Activated naive CD8-positive, alpha-beta T cell treated with anti-CD3 and anti-CD28 coated beads, Interleukin-2, amount 50 U/mL, for 24 hours (primary cell): ENCODE measurements around the gene GNG8.

Source experiments
- ATAC-seq: fragments of 150-1000 bp; cut with Tn5 transposase; one replicate; pipeline ENCODE4 v1.10.0; 2021
- DNase-seq: peaks from one replicate; pipeline ENCODE4 v3.0.0; 2021
- H3K27ac Mint-ChIP-seq: one replicate; pipeline ENCODE4 v1.8.0; 2021; ENCODE audit warnings: mild to moderate bottlenecking, mixed read lengths
- H3K27me3 Mint-ChIP-seq: one replicate; pipeline ENCODE4 v1.8.0; 2021; ENCODE audit warnings: mixed read lengths
- H3K36me3 Mint-ChIP-seq: one replicate; pipeline ENCODE4 v1.8.0; 2021; ENCODE audit warnings: low read depth, mixed read lengths
- H3K4me1 Mint-ChIP-seq: one replicate; pipeline ENCODE4 v1.8.0; 2021; ENCODE audit warnings: mixed read lengths
- H3K4me3 Mint-ChIP-seq: one replicate; pipeline ENCODE4 v1.8.0; 2021; ENCODE audit warnings: mild to moderate bottlenecking, moderate library complexity, mixed read lengths
- H3K9me3 Mint-ChIP-seq: one replicate; pipeline ENCODE4 v1.8.0; 2021; ENCODE audit warnings: mixed read lengths

GNG8 gene

GRCh38 chr19:46605356-46605821 is 30.6 kb downstream of the GNG8 start:
- DNase-seq (no peak), ATAC-seq (no peak)
- H3K9me3 Mint-ChIP-seq: no peaks in the 10 kb centered on the region
- peaks cover 60% of the 10 kb centered on the region for H3K36me3 Mint-ChIP-seq
- no peaks in the 10 kb centered on the region for H3K27me3 Mint-ChIP-seq
- peak overlapping the region; percentile 11 for H3K4me3 Mint-ChIP-seq
- H3K4me1 Mint-ChIP-seq: peaks cover 52% of the 10 kb centered on the region
- peak overlapping the region; percentile 60 for H3K27ac Mint-ChIP-seq

GRCh38 chr19:46604781-46605355 is 31.1 kb downstream of the GNG8 start:
- Mint-ChIP-seq H3K9me3 (no peaks in the 10 kb centered on the region), H3K27ac (no peak overlapping the region), H3K4me1 (peaks cover 52% of the 10 kb centered on the region), H3K27me3 (no peaks in the 10 kb centered on the region), H3K36me3 (peaks cover 56% of the 10 kb centered on the region), H3K4me3 (no peak overlapping the region)
- ATAC-seq (no peak), DNase-seq (no peak)

DNA sequence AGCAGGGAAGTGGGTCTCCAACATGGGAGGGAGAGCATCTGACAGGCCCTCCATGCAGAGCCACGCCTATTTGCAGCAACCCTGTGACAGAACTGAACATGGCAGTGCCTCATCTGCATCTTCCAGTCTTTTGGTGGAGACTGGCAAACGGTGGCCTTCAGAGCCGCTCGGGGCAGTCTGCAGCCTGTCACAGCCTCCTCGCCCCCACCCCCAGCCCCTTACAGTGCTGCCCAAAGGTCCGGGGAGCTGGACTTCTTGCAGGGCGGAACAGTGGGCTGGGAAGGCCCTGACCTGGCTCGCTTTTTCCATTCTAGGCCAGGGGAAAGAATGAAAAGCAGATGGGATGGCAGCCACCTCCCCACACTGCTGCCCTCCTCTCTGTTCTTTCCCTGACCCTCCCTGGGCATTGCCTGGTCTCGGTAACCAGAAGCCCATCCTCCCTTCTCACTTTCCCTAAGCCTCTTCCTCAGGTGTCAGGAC is 32.2 kb downstream of the GNG8 start:
- Mint-ChIP-seq H3K27ac (peak overlapping the region; percentile 100), H3K9me3 (peaks cover 3% of the 10 kb centered on the region), H3K4me3 (peak overlapping the region; percentile 97), H3K36me3 (peaks cover 45% of the 10 kb centered on the region), H3K27me3 (no peaks in the 10 kb centered on the region), H3K4me1 (peaks cover 43% of the 10 kb centered on the region)
- ATAC-seq (no peak), DNase-seq (no peak)

DNA sequence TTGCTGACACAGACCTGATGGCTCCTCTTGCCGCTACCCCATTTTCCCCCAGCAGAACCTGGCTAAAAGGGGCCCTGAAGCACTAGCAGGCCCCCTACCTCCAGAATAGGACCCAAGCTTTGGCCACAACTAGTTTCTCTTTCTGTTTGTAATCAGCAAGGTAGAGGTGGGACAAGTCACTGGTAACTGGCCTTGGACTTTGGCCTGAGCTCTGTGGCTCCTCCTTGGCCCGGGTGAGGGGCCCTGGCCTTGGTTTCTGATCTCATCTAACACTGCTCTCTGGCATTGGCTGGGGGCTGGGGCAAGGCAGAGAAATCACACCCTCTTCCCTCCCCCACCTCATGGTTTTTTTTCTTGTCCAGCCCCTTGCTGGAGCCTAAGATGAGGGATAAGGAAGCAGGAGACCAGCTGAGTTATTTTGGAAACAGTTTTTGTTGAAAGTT is 32.8 kb downstream of the GNG8 start:
- H3K4me1 Mint-ChIP-seq: peaks cover 40% of the 10 kb centered on the region
- H3K27me3 Mint-ChIP-seq: no peaks in the 10 kb centered on the region
- no peak for DNase-seq
- ATAC-seq: no peak
- H3K9me3 Mint-ChIP-seq: peaks cover 9% of the 10 kb centered on the region
- peak overlapping the region; percentile 100 for H3K27ac Mint-ChIP-seq
- peak overlapping the region; percentile 97 for H3K4me3 Mint-ChIP-seq
- peaks cover 42% of the 10 kb centered on the region for H3K36me3 Mint-ChIP-seq

DNA sequence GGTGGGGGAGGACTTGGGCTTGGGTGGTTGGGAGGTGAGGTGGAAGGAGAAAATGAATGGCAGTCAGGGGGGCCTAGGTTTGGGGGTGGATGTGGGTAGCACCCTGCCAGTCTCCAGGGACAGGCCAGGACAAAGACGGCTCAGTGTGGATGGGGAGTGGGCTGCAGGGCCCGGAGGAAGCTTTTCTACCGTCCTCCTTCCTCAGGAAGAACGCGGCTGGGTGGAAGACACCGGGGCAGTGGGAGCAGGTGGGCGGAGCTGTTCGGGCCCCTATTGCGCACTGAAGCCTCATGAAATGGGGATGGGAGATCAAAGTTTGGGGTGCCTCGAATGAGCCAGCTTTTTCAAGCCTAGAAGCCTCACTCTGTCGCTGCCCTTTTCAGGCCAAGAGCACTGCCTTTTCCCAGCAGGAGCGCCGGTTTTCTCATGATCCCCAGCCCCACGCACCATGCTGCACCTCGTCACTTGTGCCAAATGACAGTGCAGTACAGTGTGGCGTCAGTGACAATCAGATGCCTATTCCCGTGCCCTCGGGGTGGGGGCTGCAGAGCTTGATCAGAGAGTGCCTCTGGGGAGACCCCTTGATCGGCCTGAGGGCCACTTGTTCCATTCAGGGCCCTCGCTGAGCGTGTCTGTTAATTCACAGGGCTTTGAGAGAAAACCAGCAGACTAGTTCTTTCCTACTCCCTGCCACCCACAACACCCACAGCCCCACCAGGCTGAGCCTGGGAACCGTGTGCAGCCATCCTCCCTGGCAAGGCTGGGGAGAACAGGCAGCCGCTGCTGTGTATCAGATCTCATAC is 33.4 kb downstream of the GNG8 start:
- ATAC-seq (peak; percentile 76), DNase-seq (peak; percentile 74)
- H3K36me3 Mint-ChIP-seq: peaks cover 36% of the 10 kb centered on the region

GRCh38 chr19:46601318-46602224 is 34.4 kb downstream of the GNG8 start, which contains the start of gene CALM3:
Gene CALM3 (plus strand): TSS chr19:46601330. CDS start chr19:46601435, 105 bp downstream.
- Mint-ChIP-seq H3K36me3 (peaks cover 30% of the 10 kb centered on the region), H3K27me3 (no peaks in the 10 kb centered on the region), H3K4me3 (peak within 1 kb of the TSS; percentile 97), H3K9me3 (peaks cover 13% of the 10 kb centered on the region), H3K4me1 (peaks cover 38% of the 10 kb centered on the region), H3K27ac (peak within 1 kb of the TSS; percentile 100)
- ATAC-seq: no peak
- no peak for DNase-seq

More for the DNA sequence above, 33.4 kb downstream of the GNG8 start:
- Mint-ChIP-seq H3K9me3 (peaks cover 13% of the 10 kb centered on the region), H3K4me3 (peak overlapping the region; percentile 97), H3K27me3 (no peaks in the 10 kb centered on the region), H3K4me1 (peaks cover 37% of the 10 kb centered on the region), H3K27ac (peak overlapping the region; percentile 100)

- H3K36me3 Mint-ChIP-seq: peaks cover 22% of the 10 kb centered on the region
- peaks cover 13% of the 10 kb centered on the region for H3K9me3 Mint-ChIP-seq
- ATAC-seq: peak; percentile 76
- no peaks in the 10 kb centered on the region for H3K27me3 Mint-ChIP-seq
- peak overlapping the region; percentile 97 for H3K4me3 Mint-ChIP-seq
- peak; percentile 99 for DNase-seq
- H3K27ac Mint-ChIP-seq: peak overlapping the region; percentile 100
- peaks cover 31% of the 10 kb centered on the region for H3K4me1 Mint-ChIP-seq
These were observed 35.4 kb downstream of the GNG8 start for GRCh38 chr19:46600384-46601317.

GRCh38 chr19:46599716-46600373 is 36.2 kb downstream of the GNG8 start:
- H3K36me3 Mint-ChIP-seq: peaks cover 16% of the 10 kb centered on the region
- H3K27ac Mint-ChIP-seq: peak overlapping the region; percentile 100
- H3K4me3 Mint-ChIP-seq: peak overlapping the region; percentile 97
- DNase-seq (no peak), ATAC-seq (no peak)
- H3K9me3 Mint-ChIP-seq: peaks cover 13% of the 10 kb centered on the region
- H3K27me3 Mint-ChIP-seq: no peaks in the 10 kb centered on the region
- peaks cover 31% of the 10 kb centered on the region for H3K4me1 Mint-ChIP-seq

GRCh38 chr19:46598372-46598917 is 37.6 kb downstream of the GNG8 start:
- Mint-ChIP-seq H3K4me3 (no peak overlapping the region), H3K9me3 (peaks cover 13% of the 10 kb centered on the region), H3K4me1 (peaks cover 21% of the 10 kb centered on the region), H3K27ac (no peak overlapping the region), H3K27me3 (no peaks in the 10 kb centered on the region), H3K36me3 (peaks cover 13% of the 10 kb centered on the region)
- DNase-seq (no peak), ATAC-seq (no peak)

GRCh38 chr19:46596008-46596407 is 40.0 kb downstream of the GNG8 start:
- DNase-seq (no peak), ATAC-seq (no peak)
- H3K27ac Mint-ChIP-seq: no peak overlapping the region
- peaks cover 11% of the 10 kb centered on the region for H3K4me1 Mint-ChIP-seq
- H3K27me3 Mint-ChIP-seq: no peaks in the 10 kb centered on the region
- no peak overlapping the region for H3K4me3 Mint-ChIP-seq
- peaks cover 13% of the 10 kb centered on the region for H3K9me3 Mint-ChIP-seq
- peaks cover 1% of the 10 kb centered on the region for H3K36me3 Mint-ChIP-seq

GRCh38 chr19:46591870-46592269 is 44.1 kb downstream of the GNG8 start:
- no peaks in the 10 kb centered on the region for H3K27me3 Mint-ChIP-seq
- H3K27ac Mint-ChIP-seq: no peak overlapping the region
- DNase-seq (no peak), ATAC-seq (no peak)
- no peak overlapping the region for H3K4me3 Mint-ChIP-seq
- H3K9me3 Mint-ChIP-seq: no peaks in the 10 kb centered on the region
- H3K36me3 Mint-ChIP-seq: no peaks in the 10 kb centered on the region
- H3K4me1 Mint-ChIP-seq: no peaks in the 10 kb centered on the region

- DNase-seq (no peak), ATAC-seq (no peak)
- no peak overlapping the region for H3K27ac Mint-ChIP-seq
- H3K27me3 Mint-ChIP-seq: no peaks in the 10 kb centered on the region
- H3K36me3 Mint-ChIP-seq: no peaks in the 10 kb centered on the region
- no peaks in the 10 kb centered on the region for H3K4me1 Mint-ChIP-seq
- no peaks in the 10 kb centered on the region for H3K9me3 Mint-ChIP-seq
- H3K4me3 Mint-ChIP-seq: no peak overlapping the region
These were observed 44.7 kb downstream of the GNG8 start for GRCh38 chr19:46591254-46591653.

- ATAC-seq: no peak
- H3K4me3 Mint-ChIP-seq: no peak overlapping the region
- H3K4me1 Mint-ChIP-seq: no peaks in the 10 kb centered on the region
- no peaks in the 10 kb centered on the region for H3K27me3 Mint-ChIP-seq
- H3K36me3 Mint-ChIP-seq: no peaks in the 10 kb centered on the region
- no peak overlapping the region for H3K27ac Mint-ChIP-seq
- H3K9me3 Mint-ChIP-seq: no peaks in the 10 kb centered on the region
- DNase-seq: no peak
These were observed 48.1 kb downstream of the GNG8 start for GRCh38 chr19:46587861-46588260.
